Omental fat pad (tissue), 4 donors: ENCODE data around the gene PLAGL2. TPM values are rescaled to one million over a fixed set of nuclear protein-coding genes. Genes with fewer than 3 reads are reported as not detected.
"Not testable (repeated sequence)": the region's sequence is repeated elsewhere in the genome, so short reads cannot be mapped to it uniquely, and the experiment has no call there.

ENCODE experiments used
- ATAC-seq: fragments of 150-250 bp; one replicate; pipeline ENCODE4 v1.9.1; 2016; ENCODE audit warnings: mild to moderate bottlenecking, moderate library complexity; ENCODE audit not compliant: low FRiP score
- DNase-seq: peaks from one replicate; pipeline ENCODE4 v3.0.0-alpha.2; 2019; ENCODE audit warnings: low spot score
- total RNA-seq, 4 donors: library from RNA; depleted of rRNA; stranded (reverse); fragments of >200 nt; gene quantifications; one replicate each; pipeline ENCODE4 v1.1.0, GENCODE V29; 2016
- TF ChIP-seq, protein P1 (sequence below), 3 donors: fragments of 450-650 bp; IDR thresholded peaks; one replicate each; pipeline ENCODE4 v1.5.1; 2016 to 2017; ENCODE audit warnings: antibody characterized with exemption in 3 of 3, mild to moderate bottlenecking in 3 of 3, moderate library complexity in 2 of 3

The PLAGL2 gene, protein sequence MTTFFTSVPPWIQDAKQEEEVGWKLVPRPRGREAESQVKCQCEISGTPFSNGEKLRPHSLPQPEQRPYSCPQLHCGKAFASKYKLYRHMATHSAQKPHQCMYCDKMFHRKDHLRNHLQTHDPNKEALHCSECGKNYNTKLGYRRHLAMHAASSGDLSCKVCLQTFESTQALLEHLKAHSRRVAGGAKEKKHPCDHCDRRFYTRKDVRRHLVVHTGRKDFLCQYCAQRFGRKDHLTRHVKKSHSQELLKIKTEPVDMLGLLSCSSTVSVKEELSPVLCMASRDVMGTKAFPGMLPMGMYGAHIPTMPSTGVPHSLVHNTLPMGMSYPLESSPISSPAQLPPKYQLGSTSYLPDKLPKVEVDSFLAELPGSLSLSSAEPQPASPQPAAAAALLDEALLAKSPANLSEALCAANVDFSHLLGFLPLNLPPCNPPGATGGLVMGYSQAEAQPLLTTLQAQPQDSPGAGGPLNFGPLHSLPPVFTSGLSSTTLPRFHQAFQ
- 10 to 100 TPM in 2 of 4 donors, 1 to 10 TPM in 2; 4.1 to 12.5 (median 8.1) TPM for total RNA-seq

DNA sequence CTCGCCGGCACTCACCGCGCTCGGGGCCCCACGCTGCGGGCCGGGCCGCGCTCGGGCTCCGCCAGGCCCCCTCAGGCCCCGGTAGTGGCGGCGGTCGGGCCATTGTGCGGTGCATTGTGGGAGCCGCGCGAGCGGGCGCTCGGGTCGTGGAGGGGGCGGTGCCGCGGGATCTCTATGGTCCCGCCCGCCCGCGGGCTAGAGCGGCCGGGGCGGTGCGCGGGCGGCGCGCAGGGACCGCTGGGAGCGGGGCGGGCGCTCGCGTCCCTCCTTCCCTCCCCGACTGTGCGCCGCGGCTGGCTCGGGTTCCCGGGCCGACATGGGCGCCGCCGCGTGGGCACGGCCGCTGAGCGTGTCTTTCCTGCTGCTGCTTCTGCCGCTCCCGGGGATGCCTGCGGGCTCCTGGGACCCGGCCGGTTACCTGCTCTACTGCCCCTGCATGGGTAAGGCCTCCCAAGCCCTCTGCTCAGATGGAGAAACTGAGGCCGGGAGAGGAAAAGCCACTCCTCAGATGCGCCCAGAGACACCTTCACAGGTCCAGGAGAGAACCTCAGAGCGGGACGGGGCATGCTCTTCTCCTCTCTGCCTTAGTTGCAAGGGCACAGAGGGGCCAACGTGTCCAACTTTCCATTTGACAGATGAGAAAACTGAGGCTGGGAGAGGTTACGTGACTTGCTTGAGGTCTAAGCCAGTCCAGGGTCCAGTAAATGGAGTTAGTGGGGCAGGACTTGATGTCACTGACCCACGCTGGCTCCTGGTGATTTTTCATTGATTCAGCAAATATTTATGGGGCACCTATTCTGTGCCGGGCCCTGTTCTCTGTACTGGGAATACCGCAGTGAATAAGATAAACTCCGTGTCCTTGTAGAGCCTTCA lies at the start of gene PLAGL2, which contains the start of gene POFUT1:
Gene PLAGL2 (minus strand): TSS at position 118 of the 873 bp plus-strand sequence. CDS start 5,565 bp downstream, outside the sequence.
Gene POFUT1 (plus strand): TSS at position 255 of the 873 bp plus-strand sequence. CDS start 62 bp downstream, at position 317.
- TF ChIP-seq, protein P1, sequence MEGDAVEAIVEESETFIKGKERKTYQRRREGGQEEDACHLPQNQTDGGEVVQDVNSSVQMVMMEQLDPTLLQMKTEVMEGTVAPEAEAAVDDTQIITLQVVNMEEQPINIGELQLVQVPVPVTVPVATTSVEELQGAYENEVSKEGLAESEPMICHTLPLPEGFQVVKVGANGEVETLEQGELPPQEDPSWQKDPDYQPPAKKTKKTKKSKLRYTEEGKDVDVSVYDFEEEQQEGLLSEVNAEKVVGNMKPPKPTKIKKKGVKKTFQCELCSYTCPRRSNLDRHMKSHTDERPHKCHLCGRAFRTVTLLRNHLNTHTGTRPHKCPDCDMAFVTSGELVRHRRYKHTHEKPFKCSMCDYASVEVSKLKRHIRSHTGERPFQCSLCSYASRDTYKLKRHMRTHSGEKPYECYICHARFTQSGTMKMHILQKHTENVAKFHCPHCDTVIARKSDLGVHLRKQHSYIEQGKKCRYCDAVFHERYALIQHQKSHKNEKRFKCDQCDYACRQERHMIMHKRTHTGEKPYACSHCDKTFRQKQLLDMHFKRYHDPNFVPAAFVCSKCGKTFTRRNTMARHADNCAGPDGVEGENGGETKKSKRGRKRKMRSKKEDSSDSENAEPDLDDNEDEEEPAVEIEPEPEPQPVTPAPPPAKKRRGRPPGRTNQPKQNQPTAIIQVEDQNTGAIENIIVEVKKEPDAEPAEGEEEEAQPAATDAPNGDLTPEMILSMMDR (IDR thresholded peaks at IDR 0.05), result no peak
- peak; percentile 59 for DNase-seq

DNA sequence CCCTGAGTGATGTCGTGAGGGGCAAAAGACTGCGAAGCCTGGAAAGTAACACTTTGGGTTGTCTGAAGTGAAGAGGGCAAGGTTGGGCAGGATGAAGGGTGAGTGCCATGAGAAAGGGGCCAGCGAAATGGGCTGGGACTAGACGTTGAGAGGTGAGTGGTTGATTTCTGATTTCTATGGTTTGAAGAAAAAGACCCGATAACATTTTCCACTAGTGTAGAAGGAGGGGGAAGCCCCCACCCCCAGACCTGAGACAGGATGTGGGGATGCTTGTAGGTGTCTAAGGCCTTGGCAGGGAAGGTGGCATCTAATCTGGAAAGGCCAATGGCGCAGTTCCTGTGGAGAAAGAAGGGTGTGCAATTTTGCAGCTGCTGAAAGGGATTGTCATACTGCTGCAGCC lies 44.6 kb upstream of the PLAGL2 start:
- ATAC-seq (no peak), DNase-seq (no peak)
- TF ChIP-seq, protein P1 (IDR thresholded peaks at IDR 0.05), result no peak

More for the DNA sequence above, at the start of gene PLAGL2, which contains the start of gene POFUT1:
- ATAC-seq, result peak; percentile 96

DNA sequence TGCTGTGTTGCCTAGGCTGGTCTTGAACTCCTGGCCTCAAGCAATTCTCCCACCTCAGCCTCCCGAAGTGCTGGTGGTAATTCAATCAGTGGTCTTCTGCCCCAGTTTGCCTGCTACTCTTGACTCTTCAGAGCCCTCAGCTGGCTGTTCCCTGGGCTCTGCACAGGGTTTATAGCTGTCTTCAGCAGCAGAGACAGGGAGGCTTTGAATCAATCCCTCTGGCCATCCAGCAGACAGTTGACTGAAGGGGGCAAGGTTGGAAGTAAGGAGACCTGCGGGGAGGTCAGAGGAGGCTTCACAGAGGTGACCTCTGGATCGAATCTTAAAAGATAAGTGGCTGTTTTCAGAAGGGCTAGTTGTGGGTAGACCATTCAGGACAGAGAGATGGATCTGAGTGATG lies 43.9 kb upstream of the PLAGL2 start:
- ATAC-seq (no peak), DNase-seq (no peak)
- TF ChIP-seq, protein P1 (IDR thresholded peaks at IDR 0.05), result no peak

DNA sequence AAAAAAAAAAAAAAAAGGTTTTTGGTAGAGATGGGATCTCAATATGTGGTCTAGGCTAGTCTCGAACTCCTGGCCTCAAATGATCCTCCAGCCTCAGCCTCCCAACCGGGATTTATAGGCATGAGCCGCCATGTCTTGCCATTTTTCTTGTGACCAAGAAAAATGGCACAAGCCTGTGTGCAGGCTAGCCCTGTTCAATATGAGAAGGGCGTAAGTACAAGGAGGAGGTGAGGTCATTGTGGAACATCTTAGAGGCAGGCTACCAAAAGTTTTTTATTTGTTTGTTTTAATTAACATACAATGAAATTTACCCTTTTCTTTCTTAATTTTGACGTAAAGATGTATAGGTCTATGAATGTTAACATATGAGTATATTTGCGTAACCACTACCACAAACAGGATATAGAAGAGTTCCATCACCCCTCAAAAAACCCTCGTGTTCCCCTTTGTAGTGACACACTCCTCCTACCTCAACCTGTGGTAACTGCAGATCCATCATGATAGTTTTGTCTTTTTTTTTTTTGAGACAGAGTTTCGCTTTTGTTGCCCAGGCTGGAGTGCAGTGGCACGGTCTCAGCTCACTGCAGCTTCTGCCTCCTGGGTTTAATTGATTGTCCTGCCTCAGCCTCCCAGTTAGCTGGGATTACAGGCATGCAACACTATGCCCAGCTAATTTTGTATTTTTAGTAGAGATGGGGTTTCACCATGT lies 41.6 kb upstream of the PLAGL2 start:
- DNase-seq (no peak), ATAC-seq (no peak)
- TF ChIP-seq, protein P1 (IDR thresholded peaks at IDR 0.05), result no peak

DNA sequence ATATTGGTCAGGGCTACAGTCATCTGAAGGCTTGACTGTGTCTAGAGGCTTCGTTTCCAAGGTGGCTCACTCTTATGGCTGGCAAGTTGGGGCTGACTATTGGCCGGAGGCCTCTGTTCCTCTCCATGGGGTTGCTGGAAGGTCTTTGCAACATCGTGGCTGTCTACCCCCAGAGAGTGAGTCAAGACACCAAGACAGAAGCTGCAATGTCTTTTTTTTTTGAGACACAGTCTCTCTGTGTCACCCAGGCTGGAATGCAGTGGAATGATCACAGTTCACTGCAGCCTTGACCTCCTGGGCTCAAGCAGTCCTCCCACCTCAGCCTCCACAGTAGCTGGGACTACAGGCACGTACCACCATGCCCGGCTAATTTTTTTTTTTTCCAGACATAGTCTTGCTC lies 40.5 kb upstream of the PLAGL2 start:
- ATAC-seq (no peak), DNase-seq (no peak)
- TF ChIP-seq, protein P1 (IDR thresholded peaks at IDR 0.05), result no peak

DNA sequence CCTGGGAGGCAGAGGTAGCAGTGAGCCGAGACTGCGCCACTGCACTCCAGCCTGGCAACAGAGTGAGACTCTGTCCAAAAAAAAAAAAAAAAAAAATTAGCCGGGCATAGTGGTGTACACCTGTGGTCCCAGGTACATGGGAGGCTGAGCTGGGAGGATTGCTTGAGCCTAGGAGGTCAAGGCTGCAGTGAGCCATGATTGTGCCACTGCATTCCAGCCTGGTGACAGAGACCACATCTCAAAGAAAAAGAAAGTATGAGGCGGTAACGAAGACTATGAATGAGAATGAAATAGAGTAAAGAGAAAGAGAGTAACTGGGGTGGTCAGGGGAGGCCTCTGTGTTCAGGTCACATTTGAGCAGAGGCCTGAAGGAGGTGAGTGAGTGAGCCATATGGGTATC lies 38.7 kb upstream of the PLAGL2 start:
- not testable (repeated sequence) for DNase-seq, ATAC-seq
